Measurements from ENCODE around the gene COBL. TPM values are rescaled to one million over a fixed set of nuclear protein-coding genes. Genes with fewer than 3 reads are reported as not detected.
A peak's percentile ranks its signal among the peaks of the same experiment; 100 is the strongest.

The COBL gene
- total RNA-seq, 8 experiments from 2014 or later: 0.23 to 54.8 (median 4.3) TPM

GRCh38 chr7:51053160-51053925 lies 263.3 kb downstream of the COBL start:
- WGBS, 10 experiments: 22 to 100% (median 82%) methylated on average over 1 to 8 of the region's 14 CpGs; no CpG with 5 or more reads in 2 of the 10 experiments
- in situ Hi-C loops (cut with MboI; ENCODE audit: low pct_unique_long_range_greater_than_20kb in 2 of 9, low sequenced_read_pairs in 9 of 9, unreplicated experiment in 9 of 9): no loop called here
- no peaks in the 10 kb centered on the region for H3K4me1 ChIP-seq (replicated peaks in 1 of 2)
- H3K4me3 ChIP-seq: no peak overlapping the region
- peak in 1 of 8 experiments; percentile 72 for ATAC-seq (replicated peaks in 6 of 8)
- no peak overlapping the region for H3K27ac ChIP-seq

- in situ Hi-C loops (cut with MboI; ENCODE audit: low pct_unique_long_range_greater_than_20kb in 2 of 9, low sequenced_read_pairs in 9 of 9, unreplicated experiment in 9 of 9): no loop called here
- 20 to 100% (median 65%) methylated on average over 1 to 5 of the region's 5 CpGs; no CpG with 5 or more reads in 3 of the 10 experiments for WGBS, 10 experiments
- ATAC-seq (replicated peaks in 6 of 8): no peak
These were observed 270.1 kb downstream of the COBL start for GRCh38 chr7:51046482-51046881.

GRCh38 chr7:51046103-51046466 lies 270.5 kb downstream of the COBL start:
- Histone ChIP-seq H3K4me3 (no peak overlapping the region), H3K27ac (no peak overlapping the region), H3K4me1 (replicated peaks in 1 of 2) (peaks cover 0 to 2% of the 10 kb centered on the region in 2 donors)
- 60 to 100% (median 83%) methylated on average over 1 of the region's 4 CpGs; no CpG with 5 or more reads in 7 of the 10 experiments for WGBS, 10 experiments
- in situ Hi-C loops (cut with MboI; ENCODE audit: low pct_unique_long_range_greater_than_20kb in 2 of 9, low sequenced_read_pairs in 9 of 9, unreplicated experiment in 9 of 9): no loop called here
- ATAC-seq (replicated peaks in 6 of 8): no peak

More at GRCh38 chr7:51046482-51046881, 270.1 kb downstream of the COBL start:
- Histone ChIP-seq H3K4me1 (replicated peaks in 1 of 2) (peaks cover 0 to 2% of the 10 kb centered on the region in 2 donors), H3K4me3 (no peak overlapping the region), H3K27ac (no peak overlapping the region)

- no peak overlapping the region for H3K4me3 ChIP-seq
- in situ Hi-C loops (cut with MboI; ENCODE audit: low pct_unique_long_range_greater_than_20kb in 2 of 9, low sequenced_read_pairs in 9 of 9, unreplicated experiment in 9 of 9): no loop called here
- peak in 2 of 8 experiments; percentile 70 to 88 for ATAC-seq (replicated peaks in 6 of 8)
- H3K4me1 ChIP-seq (replicated peaks in 1 of 2): peaks cover 0 to 2% of the 10 kb centered on the region in 2 donors
- 60 to 100% (median 100%) methylated on average over 1 to 8 of the region's 14 CpGs; no CpG with 5 or more reads in 1 of the 10 experiments for WGBS, 10 experiments
- H3K27ac ChIP-seq: no peak overlapping the region
These were observed 271.1 kb downstream of the COBL start for GRCh38 chr7:51045319-51046102.

GRCh38 chr7:51043461-51043860 lies 273.1 kb downstream of the COBL start:
- 20 to 100% (median 100%) methylated on average over 1 to 3 of the region's 14 CpGs; no CpG with 5 or more reads in 5 of the 10 experiments for WGBS, 10 experiments
- Histone ChIP-seq H3K27ac (no peak overlapping the region), H3K4me1 (replicated peaks in 1 of 2) (peaks cover 0 to 2% of the 10 kb centered on the region in 2 donors), H3K4me3 (no peak overlapping the region)
- no peak for ATAC-seq (replicated peaks in 6 of 8)
- in situ Hi-C loops (cut with MboI; ENCODE audit: low pct_unique_long_range_greater_than_20kb in 2 of 9, low sequenced_read_pairs in 9 of 9, unreplicated experiment in 9 of 9): no loop called here

- in situ Hi-C loops (cut with MboI; ENCODE audit: low pct_unique_long_range_greater_than_20kb in 2 of 9, low sequenced_read_pairs in 9 of 9, unreplicated experiment in 9 of 9): no loop called here
- no peak overlapping the region for H3K27ac ChIP-seq
- WGBS, 10 experiments: 0 to 80% (median 24%) methylated on average over 1 to 5 of the region's 6 CpGs; no CpG with 5 or more reads in 2 of the 10 experiments
- H3K4me1 ChIP-seq (replicated peaks in 1 of 2): no peaks in the 10 kb centered on the region
- peak in 6 of 8 experiments; percentile 24 to 95 (median 70) for ATAC-seq (replicated peaks in 6 of 8)
- H3K4me3 ChIP-seq: no peak overlapping the region
These were observed 275.8 kb downstream of the COBL start for GRCh38 chr7:51040787-51041186.

- Histone ChIP-seq H3K27ac (no peak overlapping the region), H3K4me1 (replicated peaks in 1 of 2) (peaks cover 3 to 6% of the 10 kb centered on the region in 2 donors), H3K4me3 (no peak overlapping the region)
- ATAC-seq (replicated peaks in 6 of 8): no peak
- in situ Hi-C loops (cut with MboI; ENCODE audit: low pct_unique_long_range_greater_than_20kb in 2 of 9, low sequenced_read_pairs in 9 of 9, unreplicated experiment in 9 of 9): no loop called here
- 0 to 100% (median 89%) methylated on average over 1 to 2 of the region's 3 CpGs; no CpG with 5 or more reads in 4 of the 10 experiments for WGBS, 10 experiments
These were observed 278.0 kb downstream of the COBL start for GRCh38 chr7:51038573-51038972.

- 0 to 100% (median 87%) methylated on average over 1 to 8 of the region's 8 CpGs for WGBS, 10 experiments
- in situ Hi-C loops (cut with MboI; ENCODE audit: low pct_unique_long_range_greater_than_20kb in 2 of 9, low sequenced_read_pairs in 9 of 9, unreplicated experiment in 9 of 9): no loop called here
These were observed 280.9 kb downstream of the COBL start for GRCh38 chr7:51035716-51036115.

GRCh38 chr7:51034521-51035264 lies 281.9 kb downstream of the COBL start:
- Histone ChIP-seq H3K4me3 (no peak overlapping the region), H3K4me1 (replicated peaks in 1 of 2) (peaks cover 3 to 6% of the 10 kb centered on the region in 2 donors), H3K27ac (no peak overlapping the region)
- in situ Hi-C loops (cut with MboI; ENCODE audit: low pct_unique_long_range_greater_than_20kb in 2 of 9, low sequenced_read_pairs in 9 of 9, unreplicated experiment in 9 of 9): no loop called here
- WGBS, 10 experiments: 7 to 100% (median 55%) methylated on average over 1 to 8 of the region's 10 CpGs; no CpG with 5 or more reads in 1 of the 10 experiments
- ATAC-seq (replicated peaks in 6 of 8): peak; percentile 33 to 72 (median 46)

More at GRCh38 chr7:51035716-51036115, 280.9 kb downstream of the COBL start:
- Histone ChIP-seq H3K27ac (no peak overlapping the region), H3K4me1 (replicated peaks in 1 of 2) (peaks cover 3 to 6% of the 10 kb centered on the region in 2 donors), H3K4me3 (no peak overlapping the region)
- no peak for ATAC-seq (replicated peaks in 6 of 8)

- 23 to 74% (median 65%) methylated on average over 2 to 6 of the region's 8 CpGs; no CpG with 5 or more reads in 3 of the 10 experiments for WGBS, 10 experiments
- H3K4me3 ChIP-seq: no peak overlapping the region
- in situ Hi-C loops (cut with MboI; ENCODE audit: low pct_unique_long_range_greater_than_20kb in 2 of 9, low sequenced_read_pairs in 9 of 9, unreplicated experiment in 9 of 9): no loop called here
- H3K4me1 ChIP-seq (replicated peaks in 1 of 2): peaks cover 3 to 6% of the 10 kb centered on the region in 2 donors
- H3K27ac ChIP-seq: no peak overlapping the region
- peak; percentile 7 to 78 (median 24) for ATAC-seq (replicated peaks in 6 of 8)
These were observed 282.7 kb downstream of the COBL start for GRCh38 chr7:51033727-51034520.

GRCh38 chr7:51031791-51032515 lies 284.7 kb downstream of the COBL start:
- 80 to 100% (median 97%) methylated on average over 1 to 7 of the region's 8 CpGs; no CpG with 5 or more reads in 4 of the 10 experiments for WGBS, 10 experiments
- in situ Hi-C loops (cut with MboI; ENCODE audit: low pct_unique_long_range_greater_than_20kb in 2 of 9, low sequenced_read_pairs in 9 of 9, unreplicated experiment in 9 of 9): no loop called here
- no peak for ATAC-seq (replicated peaks in 6 of 8)
- Histone ChIP-seq H3K27ac (no peak overlapping the region), H3K4me1 (replicated peaks in 1 of 2) (peaks cover 3 to 6% of the 10 kb centered on the region in 2 donors), H3K4me3 (no peak overlapping the region)

Measured in motor neuron (in vitro differentiated cells).